GM12878 (cell line): ENCODE results near the gene TMPRSS3. TPM values are rescaled to one million over a fixed set of nuclear protein-coding genes. Genes with fewer than 3 reads are reported as not detected.

Experiments
- ATAC-seq: fragments of 200-7000 bp; cut with Tn5 transposase; 3 replicates; pipeline ENCODE4 v1.9.1; 2020; ENCODE audit warnings: mild to moderate bottlenecking, moderate library complexity
- BruUV-seq: library from RNA; stranded (reverse); fragments of 400-500 nt; replicated peaks from 2 replicates; lab custom pipeline; 2021; lab: Mats Ljungman, UMichigan
- CTCF ChIA-PET: fragments of 300-600 bp; sonication (Branson Sonifier 250); formaldehyde crosslinking; extraction: SDS; loops from one replicate; lab custom pipeline; 2021; ENCODE audit warnings: inconsistent platforms; lab: Yijun Ruan, JAX
- POLR2A ChIA-PET: fragments of 350-600 bp; formaldehyde crosslinking; extraction: SDS; loops from one replicate; lab custom pipeline; 2021; ENCODE audit warnings: inconsistent platforms; lab: Charles Lee
- RAD21 ChIA-PET: fragments of 300-600 bp; sonication (Branson Sonifier 250); formaldehyde crosslinking; loops from one replicate; lab custom pipeline; 2023; ENCODE audit warnings: antibody characterized with exemption; ENCODE audit not compliant: unreplicated experiment; lab: Charles Lee
- SMC1A ChIA-PET: fragments of 300-600 bp; sonication (Branson Sonifier 250); formaldehyde crosslinking; loops from one replicate; lab custom pipeline; 2023; ENCODE audit not compliant: unreplicated experiment, uncharacterized antibody; lab: Charles Lee
- DNase-seq: peaks from one replicate; pipeline ENCODE4 v3.0.0-alpha.2; 2011; ENCODE audit warnings: low read depth, low spot score
- FAIRE-seq: peaks from 3 replicates; lab custom pipeline; 2011; peaks lifted over from hg19 to GRCh38; lab: Jason Lieb, UNC
- H2AFZ ChIP-seq: 2 replicates; pipeline ENCODE4 v1.6.0; 2011; ENCODE audit warnings: low read depth, low read length, control low read depth; ENCODE audit not compliant: control insufficient read depth
- H3K27ac ChIP-seq: 2 replicates; pipeline ENCODE4 v1.5.1; 2011; ENCODE audit warnings: control low read depth; ENCODE audit not compliant: control insufficient read depth, insufficient read depth
- H3K27me3 ChIP-seq, 2 experiments: replicated peaks in 1 of 2; 2 replicates each; pipeline versions ENCODE4 v1.6.0 to v1.6.1; 2011; ENCODE audit warnings: low read length in 1 of 2; ENCODE audit not compliant: control insufficient read depth in 2 of 2, insufficient read depth in 2 of 2
- H3K36me3 ChIP-seq, 2 experiments: 2 replicates each; pipeline ENCODE4 v1.5.1; 2011; ENCODE audit warnings: low read length in 1 of 2; ENCODE audit not compliant: control insufficient read depth in 2 of 2, insufficient read depth in 2 of 2
- H3K4me1 ChIP-seq: 2 replicates; pipeline ENCODE4 v1.6.1; 2011; ENCODE audit warnings: mild to moderate bottlenecking, low read length, moderate library complexity, mixed read lengths; ENCODE audit not compliant: control insufficient read depth, insufficient read depth
- H3K4me2 ChIP-seq: 2 replicates; pipeline ENCODE4 v1.6.0; 2011; ENCODE audit warnings: control low read depth; ENCODE audit not compliant: control insufficient read depth, insufficient read depth
- H3K4me3 ChIP-seq: fragments of 200-600 bp; sonication (generic); 2 replicates; pipeline ENCODE4 v1.5.1; 2016
- H3K79me2 ChIP-seq: 2 replicates; pipeline ENCODE4 v1.6.0; 2011; ENCODE audit warnings: low read length; ENCODE audit not compliant: control insufficient read depth, insufficient read depth
- H3K9ac ChIP-seq: 2 replicates; pipeline ENCODE4 v1.8.0; 2011; ENCODE audit warnings: low read length, control low read depth, mixed read lengths; ENCODE audit not compliant: control insufficient read depth, insufficient read depth
- H3K9me3 ChIP-seq: replicated peaks from 3 replicates; pipeline ENCODE4 v1.5.1; 2011; ENCODE audit warnings: mild to moderate bottlenecking, low read length; ENCODE audit not compliant: control insufficient read depth, insufficient read depth
- H4K20me1 ChIP-seq: 2 replicates; pipeline ENCODE4 v1.6.0; 2011; ENCODE audit not compliant: control insufficient read depth, insufficient read depth
- FOXM1 ChIP-seq: IDR thresholded peaks from 2 replicates; pipeline ENCODE4 v1.6.1; 2012; ENCODE audit warnings: low read depth, mild to moderate bottlenecking, inconsistent platforms, low read length, moderate library complexity
- HDAC6 ChIP-seq: fragments of 200-600 bp; sonication (generic); IDR thresholded peaks from one replicate; pipeline ENCODE4 v1.8.0; 2017; ENCODE audit warnings: antibody characterized with exemption; ENCODE audit not compliant: unreplicated experiment
- NFXL1 ChIP-seq: fragments of 450-650 bp; IDR thresholded peaks from 2 replicates; pipeline ENCODE4 v1.6.1; 2017; ENCODE audit warnings: antibody characterized with exemption, mild to moderate bottlenecking, borderline replicate concordance
- NR2C1 ChIP-seq: fragments of 450-650 bp; IDR thresholded peaks from 2 replicates; pipeline ENCODE4 v1.6.1; 2017; ENCODE audit warnings: antibody characterized with exemption, mild to moderate bottlenecking, moderate library complexity
- NRF1 ChIP-seq: conservative IDR thresholded peaks from 2 replicates; pipeline ENCODE4 v1.6.1; 2011; ENCODE audit warnings: mild to moderate bottlenecking, low read depth, low read length, improper control_type of control experiment
- PAX8 ChIP-seq: fragments of 450-650 bp; IDR thresholded peaks from 2 replicates; pipeline ENCODE4 v1.6.1; 2017; ENCODE audit warnings: mild to moderate bottlenecking, moderate library complexity
- POU2F2 ChIP-seq: IDR thresholded peaks from 3 replicates; pipeline ENCODE4 v1.6.1; 2011; ENCODE audit warnings: low read depth, mild to moderate bottlenecking, low read length, borderline replicate concordance
- RAD21 ChIP-seq: IDR thresholded peaks from 2 replicates; pipeline ENCODE4 v1.6.1; 2011; ENCODE audit warnings: mild to moderate bottlenecking, low read depth, low read length, moderate library complexity; ENCODE audit not compliant: insufficient read depth
- RAD51 ChIP-seq: fragments of 450-650 bp; IDR thresholded peaks from 2 replicates; pipeline ENCODE4 v1.6.1; 2016; ENCODE audit warnings: moderate library complexity, mild to moderate bottlenecking, inconsistent platforms
- RELA ChIP-seq: fragments of 450-650 bp; IDR thresholded peaks from 2 replicates; pipeline ENCODE4 v1.8.0; 2014; ENCODE audit warnings: borderline replicate concordance; ENCODE audit not compliant: partially characterized antibody
- STAT3 ChIP-seq: IDR thresholded peaks from 2 replicates; pipeline ENCODE4 v1.6.1; 2011; ENCODE audit warnings: low read depth, low read length, improper control_type of control experiment
- ZNF24 ChIP-seq: fragments of 450-650 bp; IDR thresholded peaks from 2 replicates; pipeline ENCODE4 v1.6.1; 2017; ENCODE audit warnings: antibody characterized with exemption, mild to moderate bottlenecking
- WGBS: methylation state at CpG from one replicate; pipeline ENCODE4 v1.1.6; 2016; ENCODE audit warnings: low lambda C conversion rate; ENCODE audit not compliant: insufficient replicate concordance, insufficient coverage; ENCODE audit errors: missing lambda C conversion rate; 5-methylcytosine and 5-hydroxymethylcytosine counted together
- in situ Hi-C: fragments of 300-500 bp; cut with MboI; formaldehyde crosslinking; loops from 9 replicates; pipeline ENCODE4 v1.14.3; 2018; ENCODE audit warnings: mixed read lengths
- intact Hi-C: fragments of 100-400 bp; cut with micrococcal nuclease; formaldehyde crosslinking; loops from one replicate; pipeline ENCODE4 v1.14.2; 2022; ENCODE audit not compliant: unreplicated experiment
- polyA plus RNA-seq, 11 experiments: library from polyadenylated mRNA; depleted of rRNA in 4 of 11; unstranded in 6 of 11; stranded (reverse) in 5 of 11; fragments of >200 nt; fragmentation: Nextera tagmentation in 4 of 11; fragmentation: Illumina TruSeq in 1 of 11; extraction: Ambion mirVana in 4 of 11; extraction: Trizol in 1 of 11; gene quantifications; 1 replicate in 1 of 11; 2 replicates in 10 of 11; pipeline versions ENCODE4 v1.2.1 to v1.2.3, GENCODE V29; 2011 to 2016; ENCODE audit warnings: inconsistent platforms in 2 of 11, missing spikeins in 2 of 11, low read depth in 1 of 11
- total RNA-seq, 4 experiments: library from RNA; depleted of rRNA in 3 of 4; stranded (reverse); fragments of >200 nt in 3 of 4; fragmentation: Illumina TruSeq in 1 of 4; extraction: Trizol in 1 of 4; gene quantifications; 2 replicates each; pipeline versions ENCODE4 v1.2.1 to v1.2.3, GENCODE V29; 2013 to 2021
- TF ChIP-seq, protein P1 (sequence below): IDR thresholded peaks from 2 replicates; pipeline ENCODE4 v1.6.1; 2011; ENCODE audit warnings: low read depth, low read length, improper control_type of control experiment, borderline replicate concordance
- TF ChIP-seq, protein P2 (sequence below): IDR thresholded peaks from 2 replicates; pipeline ENCODE4 v1.6.1; 2011; ENCODE audit warnings: low read depth, mild to moderate bottlenecking, low read length, moderate library complexity, borderline replicate concordance; ENCODE audit errors: extremely low read depth
- TF ChIP-seq, protein P3 (sequence below): fragments of 450-650 bp; IDR thresholded peaks from 2 replicates; pipeline ENCODE4 v1.6.1; 2014; ENCODE audit warnings: mild to moderate bottlenecking

The TMPRSS3 gene
- total and polyA plus RNA-seq, 10 of the 15 experiments (the other 5 are each of a cell fraction or from before 2014, with no cell fraction given), result 0.51 to 1.5 (median 0.82) TPM; not detected in 1

GRCh38 chr21:42361286-42361685, 34.6 kb downstream of the TMPRSS3 start:
- WGBS, result 68% methylated on average over 7 of the region's 7 CpGs
- no peak for DNase-seq
- Histone ChIP-seq H3K9me3 (peaks cover 11% of the 10 kb centered on the region), H3K4me1 (peaks cover 12% of the 10 kb centered on the region), H3K36me3 (no peaks in the 10 kb centered on the region), H2AFZ (no peak overlapping the region), H3K9ac (no peak overlapping the region), H3K27me3 (no peaks in the 10 kb centered on the region; a peak in 2 of 4 replicates), H3K79me2 (no peaks in the 10 kb centered on the region), H4K20me1 (no peaks in the 10 kb centered on the region), H3K4me2 (no peak overlapping the region), H3K4me3 (no peak overlapping the region), H3K27ac (no peak overlapping the region)
- POLR2A ChIA-PET, result no interaction called here
- TF ChIP-seq STAT3 (no peak), RAD21 (no peak), RELA (no peak), ZNF24 (no peak), PAX8 (no peak), RAD51 (no peak), NFXL1 (no peak), FOXM1 (no peak), HDAC6 (no peak), NR2C1 (no peak), POU2F2 (no peak), NRF1 (no peak)
- TF ChIP-seq, protein P1, sequence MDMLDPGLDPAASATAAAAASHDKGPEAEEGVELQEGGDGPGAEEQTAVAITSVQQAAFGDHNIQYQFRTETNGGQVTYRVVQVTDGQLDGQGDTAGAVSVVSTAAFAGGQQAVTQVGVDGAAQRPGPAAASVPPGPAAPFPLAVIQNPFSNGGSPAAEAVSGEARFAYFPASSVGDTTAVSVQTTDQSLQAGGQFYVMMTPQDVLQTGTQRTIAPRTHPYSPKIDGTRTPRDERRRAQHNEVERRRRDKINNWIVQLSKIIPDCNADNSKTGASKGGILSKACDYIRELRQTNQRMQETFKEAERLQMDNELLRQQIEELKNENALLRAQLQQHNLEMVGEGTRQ, result no peak
- TF ChIP-seq, protein P2, sequence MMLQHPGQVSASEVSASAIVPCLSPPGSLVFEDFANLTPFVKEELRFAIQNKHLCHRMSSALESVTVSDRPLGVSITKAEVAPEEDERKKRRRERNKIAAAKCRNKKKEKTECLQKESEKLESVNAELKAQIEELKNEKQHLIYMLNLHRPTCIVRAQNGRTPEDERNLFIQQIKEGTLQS, result no peak
- TF ChIP-seq, protein P3, sequence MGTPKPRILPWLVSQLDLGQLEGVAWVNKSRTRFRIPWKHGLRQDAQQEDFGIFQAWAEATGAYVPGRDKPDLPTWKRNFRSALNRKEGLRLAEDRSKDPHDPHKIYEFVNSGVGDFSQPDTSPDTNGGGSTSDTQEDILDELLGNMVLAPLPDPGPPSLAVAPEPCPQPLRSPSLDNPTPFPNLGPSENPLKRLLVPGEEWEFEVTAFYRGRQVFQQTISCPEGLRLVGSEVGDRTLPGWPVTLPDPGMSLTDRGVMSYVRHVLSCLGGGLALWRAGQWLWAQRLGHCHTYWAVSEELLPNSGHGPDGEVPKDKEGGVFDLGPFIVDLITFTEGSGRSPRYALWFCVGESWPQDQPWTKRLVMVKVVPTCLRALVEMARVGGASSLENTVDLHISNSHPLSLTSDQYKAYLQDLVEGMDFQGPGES, result no peak
- SMC1A ChIA-PET, result interaction anchor here (0.9 to 1.5 kb wide), 6 partner anchors 8 to 89 kb away, joined by 3 to 4 read pairs (median 4); no protein-coding TSS in a partner anchor
- no peak for ATAC-seq
- intact Hi-C loops (no loop called here), in situ Hi-C loops (no loop called here)
- RAD21 ChIA-PET, result interaction anchor here (1.2 to 1.5 kb wide), 3 partner anchors 51 to 177 kb away, joined by 3 to 7 read pairs (median 3); no protein-coding TSS in a partner anchor
- CTCF ChIA-PET, result interaction anchor here (0.7 to 1.8 kb wide), 8 partner anchors 23 to 89 kb away, joined by 3 to 7 read pairs (median 3); no protein-coding TSS in a partner anchor
- no peak for FAIRE-seq
- BruUV-seq, result no TSS peak
